GM12878 (cell line): ENCODE measurements around the gene ZBTB24. TPM values are rescaled to one million over a fixed set of nuclear protein-coding genes. Genes with fewer than 3 reads are reported as not detected.

ENCODE experiments used
- CBFB ChIP-seq: IDR thresholded peaks from 2 replicates; pipeline ENCODE4 v1.6.1; 2016; ENCODE audit warnings: antibody characterized with exemption, low read depth
- CHD2 ChIP-seq: IDR thresholded peaks from 2 replicates; pipeline ENCODE4 v1.6.1; 2011; ENCODE audit warnings: low read depth, low read length, improper control_type of control experiment, borderline replicate concordance
- GABPA ChIP-seq: IDR thresholded peaks from 2 replicates; pipeline ENCODE4 v1.6.1; 2014; ENCODE audit warnings: antibody characterized with exemption, low read depth, mild to moderate bottlenecking, inconsistent platforms
- HDGF ChIP-seq: fragments of 450-650 bp; IDR thresholded peaks from 2 replicates; pipeline ENCODE4 v1.6.1; 2016; ENCODE audit warnings: antibody characterized with exemption
- IKZF1 ChIP-seq: fragments of 450-650 bp; conservative IDR thresholded peaks from 2 replicates; pipeline ENCODE4 v1.6.1; 2017; ENCODE audit warnings: antibody characterized with exemption, mild to moderate bottlenecking
- NRF1 ChIP-seq: conservative IDR thresholded peaks from 2 replicates; pipeline ENCODE4 v1.6.1; 2011; ENCODE audit warnings: mild to moderate bottlenecking, low read depth, low read length, improper control_type of control experiment
- PAX8 ChIP-seq: fragments of 450-650 bp; IDR thresholded peaks from 2 replicates; pipeline ENCODE4 v1.6.1; 2017; ENCODE audit warnings: mild to moderate bottlenecking, moderate library complexity
- SUPT20H ChIP-seq: IDR thresholded peaks from 2 replicates; pipeline ENCODE4 v1.6.1; 2011; ENCODE audit warnings: low read depth, mild to moderate bottlenecking, low read length, moderate library complexity, borderline replicate concordance; ENCODE audit not compliant: control insufficient read depth
- polyA plus RNA-seq, 11 experiments: library from polyadenylated mRNA; depleted of rRNA in 4 of 11; unstranded in 6 of 11; stranded (reverse) in 5 of 11; fragments of >200 nt; fragmentation: Nextera tagmentation in 4 of 11; fragmentation: Illumina TruSeq in 1 of 11; extraction: Ambion mirVana in 4 of 11; extraction: Trizol in 1 of 11; gene quantifications; 1 replicate in 1 of 11; 2 replicates in 10 of 11; pipeline versions ENCODE4 v1.2.1 to v1.2.3, GENCODE V29; 2011 to 2016; ENCODE audit warnings: inconsistent platforms in 2 of 11, missing spikeins in 2 of 11, low read depth in 1 of 11
- total RNA-seq, 4 experiments: library from RNA; depleted of rRNA in 3 of 4; stranded (reverse); fragments of >200 nt in 3 of 4; fragmentation: Illumina TruSeq in 1 of 4; extraction: Trizol in 1 of 4; gene quantifications; 2 replicates each; pipeline versions ENCODE4 v1.2.1 to v1.2.3, GENCODE V29; 2013 to 2021
- TF ChIP-seq, protein P1 (sequence below): fragments of 450-650 bp; IDR thresholded peaks from 2 replicates; pipeline ENCODE4 v1.6.1; 2017; ENCODE audit warnings: mild to moderate bottlenecking, low read depth, inconsistent platforms; ENCODE audit not compliant: poor library complexity, severe bottlenecking
- TF ChIP-seq, protein P2 (sequence below): IDR thresholded peaks from 2 replicates; pipeline ENCODE4 v1.6.1; 2012; ENCODE audit warnings: low read depth, low read length, improper control_type of control experiment
- TF ChIP-seq, protein P3 (sequence below): fragments of 450-650 bp; IDR thresholded peaks from 2 replicates; pipeline ENCODE4 v1.6.1; 2016; ENCODE audit warnings: mild to moderate bottlenecking
- TF ChIP-seq, protein P4 (sequence below): IDR thresholded peaks from 2 replicates; pipeline ENCODE4 v1.6.1; 2011; ENCODE audit warnings: low read depth, low read length, improper control_type of control experiment, borderline replicate concordance

ZBTB24 gene
- total and polyA plus RNA-seq, 10 of the 15 experiments (the other 5 are each of a cell fraction or from before 2014, with no cell fraction given), result 2.9 to 17.7 (median 8.5) TPM

DNA sequence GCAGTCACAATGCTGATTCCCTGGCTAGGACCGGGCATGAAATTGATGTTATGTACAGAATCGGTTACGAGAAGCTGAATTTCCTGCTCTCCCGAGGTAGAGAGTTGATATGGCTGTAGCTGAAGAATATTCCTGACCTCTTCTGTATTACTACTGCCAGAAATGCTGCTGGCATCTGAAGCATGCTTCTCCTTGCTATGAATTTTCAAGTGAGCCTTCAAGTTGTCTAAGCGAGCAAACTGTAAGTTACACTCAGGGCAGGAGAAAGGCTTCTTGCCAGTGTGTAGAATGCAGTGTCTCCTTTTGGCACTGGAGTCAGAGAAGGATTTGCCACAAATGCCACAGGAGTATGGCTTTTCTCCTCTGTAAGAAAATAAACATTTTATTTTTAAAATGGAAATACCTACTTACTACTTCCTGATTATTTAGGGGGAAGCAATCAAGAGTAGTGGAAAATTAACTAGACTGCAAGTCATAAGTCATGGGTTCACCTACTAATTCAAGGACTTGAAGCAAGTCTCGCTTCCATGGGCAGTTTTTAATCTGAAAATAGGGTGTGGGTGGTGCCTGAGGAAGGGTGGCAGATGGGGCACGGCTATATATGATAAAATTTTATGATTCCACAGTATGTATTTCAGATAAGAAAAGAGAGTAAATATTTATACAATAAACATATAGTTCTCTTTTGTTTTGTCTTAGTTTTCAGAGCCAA is 16.7 kb downstream of the ZBTB24 start (continued):
- TF ChIP-seq, protein P1, sequence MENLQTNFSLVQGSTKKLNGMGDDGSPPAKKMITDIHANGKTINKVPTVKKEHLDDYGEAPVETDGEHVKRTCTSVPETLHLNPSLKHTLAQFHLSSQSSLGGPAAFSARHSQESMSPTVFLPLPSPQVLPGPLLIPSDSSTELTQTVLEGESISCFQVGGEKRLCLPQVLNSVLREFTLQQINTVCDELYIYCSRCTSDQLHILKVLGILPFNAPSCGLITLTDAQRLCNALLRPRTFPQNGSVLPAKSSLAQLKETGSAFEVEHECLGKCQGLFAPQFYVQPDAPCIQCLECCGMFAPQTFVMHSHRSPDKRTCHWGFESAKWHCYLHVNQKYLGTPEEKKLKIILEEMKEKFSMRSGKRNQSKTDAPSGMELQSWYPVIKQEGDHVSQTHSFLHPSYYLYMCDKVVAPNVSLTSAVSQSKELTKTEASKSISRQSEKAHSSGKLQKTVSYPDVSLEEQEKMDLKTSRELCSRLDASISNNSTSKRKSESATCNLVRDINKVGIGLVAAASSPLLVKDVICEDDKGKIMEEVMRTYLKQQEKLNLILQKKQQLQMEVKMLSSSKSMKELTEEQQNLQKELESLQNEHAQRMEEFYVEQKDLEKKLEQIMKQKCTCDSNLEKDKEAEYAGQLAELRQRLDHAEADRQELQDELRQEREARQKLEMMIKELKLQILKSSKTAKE, result no peak
- TF ChIP-seq CBFB (no peak), SUPT20H (no peak), NRF1 (no peak), PAX8 (no peak), CHD2 (no peak), GABPA (no peak), IKZF1 (no peak), HDGF (no peak)
- TF ChIP-seq, protein P2, sequence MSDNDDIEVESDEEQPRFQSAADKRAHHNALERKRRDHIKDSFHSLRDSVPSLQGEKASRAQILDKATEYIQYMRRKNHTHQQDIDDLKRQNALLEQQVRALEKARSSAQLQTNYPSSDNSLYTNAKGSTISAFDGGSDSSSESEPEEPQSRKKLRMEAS, result no peak
- TF ChIP-seq, protein P3, sequence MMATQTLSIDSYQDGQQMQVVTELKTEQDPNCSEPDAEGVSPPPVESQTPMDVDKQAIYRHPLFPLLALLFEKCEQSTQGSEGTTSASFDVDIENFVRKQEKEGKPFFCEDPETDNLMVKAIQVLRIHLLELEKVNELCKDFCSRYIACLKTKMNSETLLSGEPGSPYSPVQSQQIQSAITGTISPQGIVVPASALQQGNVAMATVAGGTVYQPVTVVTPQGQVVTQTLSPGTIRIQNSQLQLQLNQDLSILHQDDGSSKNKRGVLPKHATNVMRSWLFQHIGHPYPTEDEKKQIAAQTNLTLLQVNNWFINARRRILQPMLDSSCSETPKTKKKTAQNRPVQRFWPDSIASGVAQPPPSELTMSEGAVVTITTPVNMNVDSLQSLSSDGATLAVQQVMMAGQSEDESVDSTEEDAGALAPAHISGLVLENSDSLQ, result no peak
- TF ChIP-seq, protein P4, sequence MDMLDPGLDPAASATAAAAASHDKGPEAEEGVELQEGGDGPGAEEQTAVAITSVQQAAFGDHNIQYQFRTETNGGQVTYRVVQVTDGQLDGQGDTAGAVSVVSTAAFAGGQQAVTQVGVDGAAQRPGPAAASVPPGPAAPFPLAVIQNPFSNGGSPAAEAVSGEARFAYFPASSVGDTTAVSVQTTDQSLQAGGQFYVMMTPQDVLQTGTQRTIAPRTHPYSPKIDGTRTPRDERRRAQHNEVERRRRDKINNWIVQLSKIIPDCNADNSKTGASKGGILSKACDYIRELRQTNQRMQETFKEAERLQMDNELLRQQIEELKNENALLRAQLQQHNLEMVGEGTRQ, result no peak
